ENCODE measurements around the gene TMEM208.

TMEM208 gene

DNA sequence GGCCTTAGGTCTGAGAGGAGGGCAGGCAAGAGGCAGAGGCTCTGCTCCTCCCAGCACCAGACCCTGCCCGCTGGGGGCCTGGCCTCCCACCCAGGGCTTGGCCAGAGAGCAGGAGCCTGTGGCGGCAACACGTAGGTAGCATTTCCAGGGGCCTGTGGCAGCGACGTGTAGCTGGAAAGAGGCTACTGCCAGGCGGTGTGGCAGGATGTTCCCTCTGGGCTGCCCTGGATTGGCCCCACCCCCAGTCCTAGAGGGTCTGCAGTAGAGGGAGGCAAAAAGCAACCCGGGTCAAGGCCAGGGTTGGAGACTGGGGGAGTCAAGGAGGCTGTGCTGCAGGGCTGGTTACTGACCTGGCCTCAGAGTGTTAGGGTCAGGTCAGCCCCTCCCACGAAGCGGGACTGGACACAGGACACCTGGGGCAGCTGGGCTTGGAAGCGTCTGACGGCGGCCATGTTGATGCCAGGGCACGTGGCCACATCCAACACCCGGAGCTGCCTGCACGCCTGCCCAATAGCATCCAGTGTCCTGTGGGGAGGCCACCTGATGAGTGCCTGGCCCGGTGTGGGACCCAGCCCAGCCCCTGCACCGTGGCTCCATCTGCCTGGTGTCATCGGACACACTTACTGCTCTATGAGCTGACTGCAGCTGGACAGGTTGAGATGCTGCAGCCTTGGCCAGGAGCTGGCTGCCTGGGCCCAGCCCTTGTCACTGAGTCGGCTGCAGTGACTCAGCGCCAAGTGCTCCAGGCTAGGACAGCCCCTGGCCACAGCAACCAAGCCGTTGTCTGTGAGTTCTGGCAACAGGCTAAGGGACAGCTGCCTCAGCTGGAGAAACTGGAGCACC, 19.5 kb upstream of the TMEM208 start:
- TF ChIP-seq JUND (IDR thresholded peaks at IDR 0.05; ENCODE audit: low read depth) = no peak
- DNase-seq (ENCODE audit: low read depth in 1 of 2, low spot score in 1 of 2) = peak in 1 of 2 experiments; percentile 40
- in situ Hi-C loops (cut with HindIII; ENCODE audit: low pct_unique_long_range_greater_than_20kb, low sequenced_read_pairs) = no loop called here

DNA sequence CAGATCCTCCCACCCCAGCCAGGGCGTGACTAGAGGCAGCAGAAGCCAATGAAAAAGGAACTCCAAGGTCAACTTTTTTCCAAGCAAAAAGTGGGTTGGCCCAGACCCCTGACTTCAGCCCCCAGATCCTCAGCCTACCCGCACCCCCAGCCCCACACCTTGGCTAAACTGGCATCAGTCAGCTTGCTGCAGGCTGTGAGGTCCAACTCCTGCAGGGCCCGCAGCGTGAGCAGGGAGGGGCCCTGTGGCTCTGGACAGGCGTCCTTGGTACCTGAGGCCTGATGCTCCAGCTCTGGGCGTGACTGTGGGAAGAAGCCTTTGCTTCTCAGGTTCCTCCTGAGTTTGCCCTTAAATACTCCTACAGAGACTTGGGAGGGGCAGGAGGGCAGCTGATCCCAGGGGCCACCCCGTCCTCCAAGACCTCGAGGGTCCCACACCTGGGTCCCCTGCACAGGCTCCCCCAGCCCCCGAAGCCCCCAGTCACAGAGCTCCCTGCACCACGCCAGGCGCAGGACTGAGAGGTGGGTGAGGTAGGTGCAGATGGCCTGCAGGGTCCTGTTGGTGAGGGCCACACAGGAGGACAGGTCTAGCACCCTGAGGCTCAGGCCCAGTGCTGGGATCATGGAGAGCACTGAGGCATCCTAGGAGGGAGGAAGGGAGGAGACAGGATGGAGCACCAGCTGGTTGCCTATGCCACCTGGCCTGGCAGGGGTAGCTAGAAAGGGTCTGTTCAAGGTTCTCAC, 18.6 kb upstream of the TMEM208 start:
- in situ Hi-C loops (cut with HindIII; ENCODE audit: low pct_unique_long_range_greater_than_20kb, low sequenced_read_pairs) = no loop called here
- no peak for TF ChIP-seq JUND (IDR thresholded peaks at IDR 0.05; ENCODE audit: low read depth)
- DNase-seq (ENCODE audit: low read depth in 1 of 2, low spot score in 1 of 2) = no peak

DNA sequence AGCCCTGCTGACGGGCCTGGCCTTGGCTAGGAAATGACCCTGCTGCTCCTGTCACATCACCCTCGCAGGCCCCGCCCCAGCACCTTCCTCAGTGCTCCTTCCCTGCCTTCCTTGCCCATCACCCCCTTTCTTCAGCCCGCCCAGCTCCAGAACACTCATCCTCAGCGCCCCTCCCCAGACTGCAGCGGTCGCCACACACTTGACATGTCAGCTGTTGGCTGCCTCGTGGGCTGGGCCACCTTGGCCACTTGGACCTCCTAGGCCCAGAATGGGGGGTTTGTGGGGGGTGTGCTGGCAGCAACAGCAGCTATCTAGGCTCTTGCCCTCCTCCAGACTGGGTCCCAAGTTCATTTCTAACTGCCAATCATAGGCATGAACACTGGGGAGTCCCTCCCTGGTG, 17.4 kb upstream of the TMEM208 start:
- in situ Hi-C loops (cut with HindIII; ENCODE audit: low pct_unique_long_range_greater_than_20kb, low sequenced_read_pairs) = no loop called here
- no peak for TF ChIP-seq JUND (IDR thresholded peaks at IDR 0.05; ENCODE audit: low read depth)
- DNase-seq (ENCODE audit: low read depth in 1 of 2, low spot score in 1 of 2) = no peak

DNA sequence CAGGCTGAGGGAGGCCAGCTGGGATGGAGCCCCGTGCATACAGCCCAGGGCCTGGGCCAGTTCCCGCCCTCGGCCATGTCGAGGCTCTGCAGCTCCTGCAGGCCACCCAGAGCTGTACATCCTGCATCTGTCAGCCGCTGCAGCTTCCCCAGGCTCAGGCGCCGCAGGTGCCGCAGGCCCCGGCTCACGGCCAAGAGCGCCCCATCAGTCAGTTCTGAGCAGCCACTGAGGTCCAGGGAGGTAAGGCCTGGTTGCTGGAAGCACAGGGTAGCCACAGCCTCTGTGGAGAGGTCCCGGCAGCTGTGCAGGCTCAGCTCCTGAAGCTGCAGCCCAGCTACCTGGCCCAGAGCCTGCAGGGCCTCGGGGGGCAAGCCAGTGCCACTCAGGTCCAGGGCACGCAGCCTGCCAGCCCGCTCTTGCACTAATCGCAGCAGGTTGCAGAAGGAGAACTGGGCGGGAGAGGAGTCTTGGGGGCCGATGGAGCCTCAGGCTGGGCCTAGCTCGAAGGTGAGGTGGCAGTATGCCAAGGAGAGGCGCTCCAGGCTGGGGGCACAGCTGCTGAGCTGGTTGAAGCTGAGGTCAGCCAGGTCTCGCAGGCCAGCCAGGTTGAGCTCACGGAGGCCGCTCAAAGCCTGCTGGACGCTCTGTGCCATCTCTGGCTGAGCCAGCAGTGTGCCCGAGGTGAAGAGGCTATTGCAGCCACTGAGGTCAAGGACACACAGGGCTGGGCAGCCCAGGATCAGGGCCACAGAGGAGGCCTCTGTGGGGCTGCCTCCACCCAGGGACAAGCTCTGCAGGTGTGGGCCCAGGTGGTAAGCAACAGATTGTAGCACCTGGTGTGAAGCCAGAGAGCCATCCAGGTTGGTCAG, 16.6 kb upstream of the TMEM208 start:
- no peak for DNase-seq (ENCODE audit: low read depth in 1 of 2, low spot score in 1 of 2)
- in situ Hi-C loops (cut with HindIII; ENCODE audit: low pct_unique_long_range_greater_than_20kb, low sequenced_read_pairs) = no loop called here
- TF ChIP-seq JUND (IDR thresholded peaks at IDR 0.05; ENCODE audit: low read depth) = no peak

DNA sequence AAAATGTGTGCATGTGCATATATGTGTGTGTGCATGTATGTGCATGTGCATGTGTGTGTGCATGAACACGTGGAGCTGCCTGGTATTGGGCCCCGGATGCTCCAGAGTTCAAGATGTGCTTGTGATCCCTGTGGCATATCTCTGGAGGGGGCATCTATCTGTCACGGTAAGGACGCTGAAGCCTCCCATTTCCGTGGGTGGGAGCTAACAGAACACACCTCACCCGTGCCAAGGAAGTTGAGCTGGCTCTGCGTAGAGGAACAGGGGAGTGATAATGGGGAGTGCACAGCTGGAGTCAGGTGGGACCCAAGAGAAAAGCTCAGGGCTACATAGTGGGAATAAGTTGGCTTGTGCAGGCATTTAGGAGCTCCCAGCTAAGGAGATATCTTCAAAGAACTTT, 15.3 kb upstream of the TMEM208 start:
- in situ Hi-C loops (cut with HindIII; ENCODE audit: low pct_unique_long_range_greater_than_20kb, low sequenced_read_pairs) = no loop called here
- no peak for TF ChIP-seq JUND (IDR thresholded peaks at IDR 0.05; ENCODE audit: low read depth)
- DNase-seq (ENCODE audit: low read depth in 1 of 2, low spot score in 1 of 2) = no peak

DNA sequence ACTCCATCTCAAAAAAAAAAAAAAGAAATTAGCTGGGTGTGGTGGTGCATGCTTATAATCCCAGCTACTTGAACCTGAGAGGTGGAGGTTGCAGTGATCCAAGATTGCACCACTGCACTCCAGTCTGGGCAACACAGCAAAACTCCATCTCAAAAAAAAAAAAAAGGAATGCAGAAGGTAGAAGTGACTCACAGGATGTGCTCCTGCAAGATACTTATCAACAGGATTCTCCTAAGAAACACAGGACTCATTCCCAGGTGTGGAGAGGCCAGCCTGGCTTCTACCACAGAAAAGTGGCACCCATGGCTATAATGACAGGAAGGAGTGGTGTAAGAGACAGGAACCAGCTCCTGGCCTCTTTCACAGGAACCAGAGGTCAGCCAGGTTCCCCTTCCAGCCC, 14.2 kb upstream of the TMEM208 start:
- in situ Hi-C loops (cut with HindIII; ENCODE audit: low pct_unique_long_range_greater_than_20kb, low sequenced_read_pairs) = no loop called here
- TF ChIP-seq JUND (IDR thresholded peaks at IDR 0.05; ENCODE audit: low read depth) = no peak
- DNase-seq (ENCODE audit: low read depth in 1 of 2, low spot score in 1 of 2) = no peak

DNA sequence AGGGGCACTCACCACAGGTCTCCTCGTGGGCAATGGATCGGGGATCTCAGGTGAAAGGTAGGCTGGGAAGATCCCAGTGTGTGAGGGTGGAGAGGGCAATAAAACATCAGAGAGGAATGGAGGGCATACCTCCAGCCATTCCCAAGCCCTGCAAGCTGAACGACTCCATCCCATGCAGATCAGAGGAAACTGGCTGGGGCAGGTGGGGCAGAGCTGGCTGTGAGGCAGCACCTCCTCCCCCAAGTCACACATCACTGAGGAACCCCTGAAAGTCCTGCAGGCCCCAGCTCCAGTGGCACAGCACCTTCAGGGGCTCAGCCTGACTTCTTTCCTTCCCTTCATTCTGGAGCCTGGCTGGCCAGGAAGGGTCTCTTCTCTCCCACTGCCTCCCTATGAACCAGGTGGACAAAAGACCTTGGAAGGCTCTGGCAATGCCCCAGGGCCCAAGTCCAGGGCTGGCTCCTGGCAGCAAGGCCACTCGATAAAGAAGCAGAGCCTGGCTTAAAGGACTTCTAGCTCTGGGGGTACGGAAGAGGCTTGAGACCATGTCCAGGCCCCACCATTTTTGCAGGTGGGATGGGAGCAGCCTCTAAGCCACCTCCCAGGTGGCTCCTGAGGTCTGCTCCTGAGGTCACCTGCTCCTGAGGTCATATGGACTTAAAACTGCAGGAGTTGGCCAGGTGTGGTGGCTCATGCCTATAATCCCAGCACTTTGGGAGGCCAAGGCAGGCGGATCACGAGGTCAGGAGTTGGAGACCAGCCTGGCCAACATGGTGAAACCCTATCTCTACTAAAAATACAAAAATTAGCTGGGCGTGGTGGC, 13.5 kb upstream of the TMEM208 start:
- no peak for TF ChIP-seq JUND (IDR thresholded peaks at IDR 0.05; ENCODE audit: low read depth)
- in situ Hi-C loops (cut with HindIII; ENCODE audit: low pct_unique_long_range_greater_than_20kb, low sequenced_read_pairs) = no loop called here
- DNase-seq (ENCODE audit: low read depth in 1 of 2, low spot score in 1 of 2) = no peak

DNA sequence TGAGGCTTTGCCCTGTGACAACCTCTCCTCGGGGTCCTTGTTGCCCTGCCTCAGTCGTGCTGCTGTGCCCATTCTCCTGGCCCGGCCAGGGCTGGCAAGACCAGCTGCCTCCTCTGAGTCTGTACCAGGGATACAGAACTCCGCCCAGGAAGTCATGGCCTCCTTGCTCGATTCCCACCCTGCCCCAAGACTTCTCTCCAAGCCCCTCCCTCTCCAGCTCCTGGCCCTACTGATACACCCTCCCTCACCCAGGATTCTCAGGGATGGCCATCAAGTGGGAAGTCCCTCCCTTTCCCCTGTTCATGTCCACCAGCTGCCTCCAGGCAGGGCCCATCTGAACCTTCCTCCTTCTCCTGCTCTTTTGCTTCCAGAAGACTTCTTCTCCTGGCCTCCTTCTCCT, 11.2 kb upstream of the TMEM208 start:
- no peak for TF ChIP-seq JUND (IDR thresholded peaks at IDR 0.05; ENCODE audit: low read depth)
- in situ Hi-C loops (cut with HindIII; ENCODE audit: low pct_unique_long_range_greater_than_20kb, low sequenced_read_pairs) = no loop called here
- DNase-seq (ENCODE audit: low read depth in 1 of 2, low spot score in 1 of 2) = no peak

DNA sequence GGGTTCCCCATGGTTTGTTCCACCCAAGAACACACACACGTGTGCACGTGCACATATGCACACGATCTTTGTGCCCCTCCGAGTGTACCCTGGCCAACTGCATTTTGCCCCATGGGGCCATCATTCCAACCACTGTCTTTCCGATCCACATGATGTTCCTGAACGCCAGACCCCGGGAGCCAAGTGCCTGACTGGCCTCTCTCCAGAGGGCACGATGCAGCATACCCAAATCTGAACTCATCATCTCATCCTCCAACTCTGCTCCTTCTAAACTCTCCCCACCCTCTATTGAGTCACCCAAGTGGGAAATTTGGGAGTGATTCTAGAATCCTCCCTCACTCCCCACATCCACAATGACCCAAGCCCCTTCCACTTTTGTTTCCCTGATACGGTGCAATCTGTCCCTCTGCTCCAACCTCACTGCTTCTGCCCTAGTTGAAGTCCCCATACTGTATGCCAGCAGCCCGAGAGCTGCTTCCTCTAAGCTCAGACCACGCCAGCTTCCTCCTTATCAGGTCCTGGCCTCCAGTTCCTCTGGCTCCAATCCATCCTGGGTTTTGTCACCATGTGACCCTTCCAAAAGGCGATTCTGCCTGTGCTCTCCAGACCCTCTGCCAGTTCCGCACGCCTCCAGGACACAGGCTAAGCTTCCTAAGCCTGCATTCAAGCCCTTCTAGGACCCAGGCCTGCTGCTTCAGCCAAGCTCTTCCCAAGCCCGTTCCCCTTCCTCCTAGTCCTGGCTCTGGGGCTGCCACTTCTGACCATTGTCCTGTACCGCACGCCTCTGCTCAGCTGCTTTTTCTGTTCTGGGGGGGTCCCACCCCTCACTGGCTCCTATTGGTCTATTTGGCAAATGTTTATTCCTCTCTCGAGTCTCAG, 10.1 kb upstream of the TMEM208 start:
- DNase-seq (ENCODE audit: low read depth in 1 of 2, low spot score in 1 of 2) = no peak
- in situ Hi-C loops (cut with HindIII; ENCODE audit: low pct_unique_long_range_greater_than_20kb, low sequenced_read_pairs) = no loop called here
- no peak for TF ChIP-seq JUND (IDR thresholded peaks at IDR 0.05; ENCODE audit: low read depth)

DNA sequence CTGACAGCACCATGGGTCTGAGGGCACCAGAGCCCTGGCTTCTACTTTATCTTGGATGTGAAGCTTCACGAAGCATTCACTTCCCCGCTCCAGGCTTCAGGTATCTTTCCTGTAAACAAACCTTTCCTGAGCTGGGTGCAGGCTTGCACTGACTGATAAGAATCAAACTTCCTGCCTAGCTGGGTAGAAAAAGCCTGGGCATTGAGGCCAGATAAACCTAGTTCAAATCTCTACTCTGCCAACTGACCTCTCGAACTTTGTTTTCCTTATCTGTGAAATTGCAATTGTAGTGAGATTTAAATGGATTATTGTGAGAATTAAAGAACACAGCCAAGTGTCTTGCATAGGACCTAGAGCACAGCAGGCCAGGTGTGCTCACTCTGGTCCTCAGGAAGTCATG, 2.9 kb upstream of the TMEM208 start:
- in situ Hi-C loops (cut with HindIII; ENCODE audit: low pct_unique_long_range_greater_than_20kb, low sequenced_read_pairs) = no loop called here
- TF ChIP-seq JUND (IDR thresholded peaks at IDR 0.05; ENCODE audit: low read depth) = no peak
- no peak for DNase-seq (ENCODE audit: low read depth in 1 of 2, low spot score in 1 of 2)

DNA sequence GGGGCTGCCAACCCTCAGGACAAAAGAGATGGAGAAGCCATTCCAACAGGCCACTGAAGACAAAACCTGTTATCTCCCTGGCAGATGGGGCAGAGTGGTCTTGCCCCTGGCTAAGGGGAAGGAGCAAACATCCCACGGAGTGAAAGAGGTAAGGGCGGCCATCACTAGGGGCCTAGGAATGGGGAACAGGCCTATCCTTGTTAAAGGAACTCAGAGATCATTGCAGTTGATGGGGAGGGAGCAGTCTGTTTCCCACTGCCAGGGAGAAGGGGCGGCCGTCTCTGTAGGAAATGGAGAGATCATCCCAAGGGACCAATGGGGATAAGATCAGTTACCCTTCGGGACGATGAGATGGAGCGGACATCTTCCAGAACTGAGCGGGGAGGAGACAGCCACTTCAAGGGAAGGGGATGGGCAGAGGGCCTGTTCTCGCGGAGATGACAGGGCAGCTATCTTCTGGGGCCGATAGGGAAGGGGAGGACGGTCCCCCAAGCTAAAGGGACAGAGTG, 581 bp upstream of the TMEM208 start:
- no peak for DNase-seq (ENCODE audit: low read depth in 1 of 2, low spot score in 1 of 2)
- no peak for TF ChIP-seq JUND (IDR thresholded peaks at IDR 0.05; ENCODE audit: low read depth)
- in situ Hi-C loops (cut with HindIII; ENCODE audit: low pct_unique_long_range_greater_than_20kb, low sequenced_read_pairs) = no loop called here
